ENCODE results near the gene NPC1L1.

NPC1L1 gene

GRCh38 chr7:44569959-44570358 is 28.8 kb upstream of the NPC1L1 start:
- TF ChIP-seq CTCF (IDR thresholded peaks at IDR 0.05; ENCODE audit: control insufficient read depth, extremely low read depth, insufficient read depth) = no peak
- H3K4me3 ChIP-seq (ENCODE audit: low read depth, low read length) = no peak overlapping the region
- no peak for DNase-seq (ENCODE audit: low read depth)

- H3K4me3 ChIP-seq (ENCODE audit: low read depth, low read length) = no peak overlapping the region
- no peak for DNase-seq (ENCODE audit: low read depth)
- no peak for TF ChIP-seq CTCF (IDR thresholded peaks at IDR 0.05; ENCODE audit: control insufficient read depth, extremely low read depth, insufficient read depth)
Observed at GRCh38 chr7:44568771-44569560, 27.8 kb upstream of the NPC1L1 start.

GRCh38 chr7:44567884-44568283 is 26.8 kb upstream of the NPC1L1 start:
- TF ChIP-seq CTCF (IDR thresholded peaks at IDR 0.05; ENCODE audit: control insufficient read depth, extremely low read depth, insufficient read depth) = no peak
- no peak for DNase-seq (ENCODE audit: low read depth)
- H3K4me3 ChIP-seq (ENCODE audit: low read depth, low read length) = no peak overlapping the region

- H3K4me3 ChIP-seq (ENCODE audit: low read depth, low read length) = no peak overlapping the region
- no peak for TF ChIP-seq CTCF (IDR thresholded peaks at IDR 0.05; ENCODE audit: control insufficient read depth, extremely low read depth, insufficient read depth)
- no peak for DNase-seq (ENCODE audit: low read depth)
Observed at GRCh38 chr7:44566680-44567079, 25.6 kb upstream of the NPC1L1 start.

- TF ChIP-seq CTCF (IDR thresholded peaks at IDR 0.05; ENCODE audit: control insufficient read depth, extremely low read depth, insufficient read depth) = no peak
- no peak overlapping the region for H3K4me3 ChIP-seq (ENCODE audit: low read depth, low read length)
- no peak for DNase-seq (ENCODE audit: low read depth)
Observed at GRCh38 chr7:44565795-44566559, 24.8 kb upstream of the NPC1L1 start.

GRCh38 chr7:44565097-44565794 is 24.1 kb upstream of the NPC1L1 start:
- TF ChIP-seq CTCF (IDR thresholded peaks at IDR 0.05; ENCODE audit: control insufficient read depth, extremely low read depth, insufficient read depth) = peak; percentile 97
- H3K4me3 ChIP-seq (ENCODE audit: low read depth, low read length) = no peak overlapping the region
- DNase-seq (ENCODE audit: low read depth) = no peak

Measured in LNCaP clone FGC (cell line).